GM12801 (cell line): Measurements from ENCODE around the gene C19orf12.

Experiments used
- TF ChIP-seq, protein P1 (sequence below): IDR thresholded peaks from one replicate; pipeline ENCODE4 v1.5.1; 2011; ENCODE audit warnings: control low read depth; ENCODE audit not compliant: insufficient read length; ENCODE audit errors: extremely low read depth

Gene C19orf12

DNA sequence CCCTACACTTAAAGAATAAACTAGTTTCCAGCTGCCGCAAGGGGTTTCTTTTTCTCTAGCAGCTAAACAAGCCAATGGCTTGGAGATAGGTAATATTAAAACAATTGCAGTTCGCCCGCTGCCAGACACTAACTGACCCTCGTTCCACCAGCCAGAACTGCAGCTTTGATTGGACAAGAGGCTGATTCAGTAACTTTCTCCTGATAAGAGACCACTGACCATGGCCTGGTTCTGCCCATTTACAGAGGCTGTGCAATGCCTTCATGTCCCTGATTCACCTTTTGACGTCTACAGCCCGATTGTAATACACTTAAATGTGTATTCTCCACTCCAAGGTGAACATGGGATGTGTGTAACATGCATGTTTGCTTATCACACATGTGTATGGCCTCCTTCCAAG lies 12.8 kb upstream of the C19orf12 start:
- TF ChIP-seq, protein P1, sequence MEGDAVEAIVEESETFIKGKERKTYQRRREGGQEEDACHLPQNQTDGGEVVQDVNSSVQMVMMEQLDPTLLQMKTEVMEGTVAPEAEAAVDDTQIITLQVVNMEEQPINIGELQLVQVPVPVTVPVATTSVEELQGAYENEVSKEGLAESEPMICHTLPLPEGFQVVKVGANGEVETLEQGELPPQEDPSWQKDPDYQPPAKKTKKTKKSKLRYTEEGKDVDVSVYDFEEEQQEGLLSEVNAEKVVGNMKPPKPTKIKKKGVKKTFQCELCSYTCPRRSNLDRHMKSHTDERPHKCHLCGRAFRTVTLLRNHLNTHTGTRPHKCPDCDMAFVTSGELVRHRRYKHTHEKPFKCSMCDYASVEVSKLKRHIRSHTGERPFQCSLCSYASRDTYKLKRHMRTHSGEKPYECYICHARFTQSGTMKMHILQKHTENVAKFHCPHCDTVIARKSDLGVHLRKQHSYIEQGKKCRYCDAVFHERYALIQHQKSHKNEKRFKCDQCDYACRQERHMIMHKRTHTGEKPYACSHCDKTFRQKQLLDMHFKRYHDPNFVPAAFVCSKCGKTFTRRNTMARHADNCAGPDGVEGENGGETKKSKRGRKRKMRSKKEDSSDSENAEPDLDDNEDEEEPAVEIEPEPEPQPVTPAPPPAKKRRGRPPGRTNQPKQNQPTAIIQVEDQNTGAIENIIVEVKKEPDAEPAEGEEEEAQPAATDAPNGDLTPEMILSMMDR, result no peak

DNA sequence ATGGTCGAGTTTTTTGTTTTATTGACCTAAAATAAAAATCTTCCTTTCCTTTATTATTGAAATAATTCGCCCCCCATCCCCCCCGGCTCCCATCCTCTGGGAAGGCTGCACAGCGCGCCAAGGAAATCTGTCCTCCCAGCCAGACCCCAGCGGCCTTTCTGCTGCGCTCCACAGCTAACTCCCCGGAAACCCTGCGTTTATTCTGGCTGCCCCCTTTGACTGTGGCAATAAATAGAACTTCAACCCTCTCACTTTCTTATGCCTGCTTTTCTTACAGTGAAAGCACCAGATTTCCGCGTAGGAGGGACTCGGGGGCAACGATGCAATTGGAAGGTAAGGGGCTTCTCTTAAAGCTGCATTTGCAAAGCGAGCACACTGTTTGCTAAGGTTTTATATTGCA lies 9.7 kb upstream of the C19orf12 start:
- TF ChIP-seq, protein P1, result no peak

DNA sequence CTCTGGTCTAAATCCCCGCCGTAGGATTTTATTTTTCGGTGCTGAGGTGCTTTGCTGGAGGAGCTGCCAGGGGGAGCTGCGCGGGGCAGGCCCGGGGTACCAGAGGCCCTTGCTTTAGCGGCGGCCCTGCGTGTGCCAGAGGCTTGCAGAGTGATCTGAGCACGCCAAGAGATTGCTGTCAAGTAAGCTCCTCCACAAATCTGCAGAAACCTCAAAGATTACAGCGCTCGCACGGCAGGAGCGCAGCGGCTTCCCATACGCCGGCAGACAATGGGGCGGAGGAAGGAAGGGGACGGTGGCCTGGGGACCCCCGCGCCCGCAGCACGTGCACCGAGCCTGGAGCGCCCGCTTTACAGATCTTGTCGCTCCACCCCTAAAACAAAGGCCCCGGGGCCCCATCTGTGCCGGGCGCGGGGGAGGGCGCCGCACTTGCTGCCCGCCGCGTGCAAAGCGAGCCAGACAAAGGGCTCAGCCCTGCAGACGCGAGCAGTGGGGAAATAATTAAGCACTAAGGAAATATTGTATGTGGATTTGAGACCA lies 9.1 kb upstream of the C19orf12 start:
- TF ChIP-seq, protein P1, result no peak

DNA sequence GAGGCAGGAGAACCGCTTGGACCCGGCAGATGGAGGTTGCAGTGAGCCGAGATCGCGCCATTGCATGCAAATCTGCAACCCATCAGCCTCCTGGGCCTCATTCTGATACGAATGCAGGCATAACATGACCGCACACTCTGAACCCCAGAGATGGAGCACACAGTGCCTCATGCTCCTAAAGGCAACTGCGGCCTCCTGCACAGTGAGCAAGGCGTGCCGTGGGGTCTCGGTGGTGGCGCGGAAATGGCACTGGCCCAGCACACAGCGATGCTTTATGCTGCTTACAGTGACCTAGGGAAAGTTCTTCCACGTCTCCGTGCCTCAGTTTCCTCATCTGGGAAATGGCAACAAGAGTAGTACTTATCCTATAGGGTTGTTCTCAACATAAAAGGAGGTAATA lies 2.0 kb upstream of the C19orf12 start:
- TF ChIP-seq, protein P1, result no peak

DNA sequence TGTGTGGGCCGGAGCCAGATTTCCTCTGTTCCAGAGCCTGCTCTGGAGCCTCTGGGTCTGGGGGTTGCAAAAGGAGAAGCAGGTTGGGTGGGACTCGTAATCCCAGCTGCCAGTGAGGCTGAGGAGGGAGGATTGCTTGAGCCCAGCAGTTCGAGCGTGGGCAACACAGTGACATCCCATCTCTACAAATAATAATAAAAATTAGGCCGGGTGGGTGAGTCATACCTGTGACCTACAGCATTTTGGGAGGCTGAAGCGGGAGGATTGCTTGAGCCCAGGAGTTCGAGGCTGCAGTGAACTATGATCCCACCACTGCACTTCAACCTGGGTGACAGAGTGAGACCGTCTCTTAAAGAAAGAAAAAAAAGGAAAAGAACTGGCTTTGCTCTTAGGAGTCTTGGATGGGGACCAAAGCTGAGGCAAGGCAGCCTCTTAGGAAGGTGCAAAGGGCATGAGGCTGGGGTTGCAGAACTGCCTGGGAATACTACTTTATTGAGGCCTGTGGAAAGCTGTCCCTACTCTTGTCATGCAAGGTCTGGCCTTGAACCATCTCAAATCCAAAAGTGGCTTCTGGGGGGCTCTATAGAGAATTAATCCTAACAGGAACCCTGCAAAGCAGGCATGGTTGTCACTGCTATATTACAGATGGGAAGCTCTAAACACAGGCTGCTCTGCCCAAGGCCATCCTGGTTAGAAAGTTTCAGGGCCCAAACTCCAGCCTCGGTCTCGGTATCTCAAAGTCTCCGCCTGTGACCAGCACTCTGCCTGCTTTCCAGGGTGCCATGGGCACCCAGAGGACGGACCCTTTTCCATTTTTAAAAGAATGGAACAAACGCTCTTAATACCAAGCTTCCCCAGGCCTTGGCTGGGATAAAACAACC lies 880 bp upstream of the C19orf12 start:
- TF ChIP-seq, protein P1, result no peak

DNA sequence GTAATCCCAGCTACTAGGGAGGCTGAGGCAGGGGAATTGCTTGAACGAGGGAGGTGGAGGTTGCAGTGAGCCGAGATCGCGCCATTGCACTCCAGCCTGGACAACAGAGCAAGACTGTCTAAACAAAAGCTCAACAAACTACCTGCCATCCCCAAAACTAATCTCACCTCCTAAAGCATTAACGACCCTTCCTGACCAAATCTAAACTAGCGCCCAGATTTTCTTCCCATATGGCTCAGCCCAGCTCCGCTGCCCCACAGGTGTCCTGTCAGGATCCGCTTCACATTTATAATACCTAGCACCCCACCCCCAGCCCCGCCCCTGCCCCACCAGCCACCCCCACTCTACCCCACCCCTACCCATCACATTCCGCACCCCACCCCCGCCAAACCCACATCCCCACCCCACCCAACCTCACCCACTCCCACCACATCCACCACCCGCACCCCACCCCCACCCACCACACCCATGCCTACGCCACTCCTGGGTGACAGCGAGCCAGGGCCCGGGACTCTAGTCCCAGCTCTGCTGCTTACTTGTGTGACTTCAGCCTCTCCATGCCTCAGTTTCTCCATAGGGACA lies 599 bp downstream of the C19orf12 start:
- TF ChIP-seq, protein P1, result no peak

DNA sequence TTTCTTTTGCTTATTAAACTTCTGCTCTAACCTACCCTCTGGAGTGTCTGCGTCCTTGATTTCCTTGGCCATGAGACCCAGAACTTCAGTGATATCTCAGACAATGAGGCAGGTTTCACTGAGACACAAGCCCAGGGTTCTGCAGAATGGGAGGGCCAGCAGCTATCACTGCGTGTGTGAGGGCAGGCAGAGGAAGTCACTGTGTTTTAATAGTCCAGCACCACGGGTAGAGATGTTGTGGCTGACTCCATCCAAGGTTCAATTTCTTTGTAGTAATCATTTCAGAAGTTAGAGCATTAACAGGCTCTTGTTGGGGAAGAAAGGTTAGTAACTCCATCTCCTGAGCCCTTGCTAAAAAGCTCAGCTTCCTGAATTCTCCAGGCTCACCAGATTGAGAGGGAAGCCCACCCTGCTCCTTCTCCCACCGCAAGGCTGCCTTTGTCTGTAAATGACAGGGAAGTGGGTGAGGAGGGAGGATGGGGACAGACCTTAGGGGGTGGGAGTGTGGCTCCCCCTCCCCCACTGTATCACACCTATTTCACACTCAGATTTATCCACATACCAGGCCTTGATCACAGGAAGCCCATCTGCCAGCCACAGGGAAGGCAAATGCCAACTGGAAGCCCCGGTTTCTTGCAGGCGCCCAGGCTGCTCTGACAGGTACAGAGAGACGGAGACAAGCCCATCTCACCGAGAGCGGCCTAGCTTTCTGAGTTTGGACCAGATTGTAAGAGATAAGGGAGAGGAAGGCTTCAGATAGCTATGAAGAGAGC lies 2.1 kb downstream of the C19orf12 start:
- TF ChIP-seq, protein P1, result no peak
